Astrocyte (in vitro differentiated cells and primary cell): Measurements from ENCODE around the gene PARD3B. TPM values are rescaled to one million over a fixed set of nuclear protein-coding genes. Genes with fewer than 3 reads are reported as not detected.

ENCODE experiments used
- DNase-seq: peaks from one replicate; pipeline ENCODE4 v3.0.0-alpha.2; 2010; ENCODE audit warnings: low read depth
- FAIRE-seq: peaks from 2 replicates; lab custom pipeline; 2011; peaks lifted over from hg19 to GRCh38; lab: Jason Lieb, UNC
- H2AFZ ChIP-seq: 2 replicates; pipeline ENCODE4 v1.6.0; 2012; ENCODE audit warnings: low read depth, low read length, inconsistent platforms
- H3K27ac ChIP-seq: 2 replicates; pipeline ENCODE4 v1.5.1; 2011; ENCODE audit warnings: low read depth, low read length, inconsistent platforms
- H3K27me3 ChIP-seq: 2 replicates; pipeline ENCODE4 v1.6.0; 2011; ENCODE audit warnings: low read length, inconsistent platforms; ENCODE audit not compliant: insufficient read depth
- H3K36me3 ChIP-seq: 2 replicates; pipeline ENCODE4 v1.5.1; 2011; ENCODE audit warnings: low read length, inconsistent platforms; ENCODE audit not compliant: insufficient read depth
- H3K4me1 ChIP-seq: 2 replicates; pipeline ENCODE4 v1.5.1; 2011; ENCODE audit warnings: low read length, inconsistent platforms; ENCODE audit not compliant: insufficient read depth
- H3K4me2 ChIP-seq: 2 replicates; pipeline ENCODE4 v1.6.0; 2012; ENCODE audit warnings: low read length, inconsistent platforms
- H3K4me3 ChIP-seq: 2 replicates; pipeline ENCODE4 v1.5.1; 2011; ENCODE audit warnings: low read depth, mild to moderate bottlenecking, low read length, inconsistent platforms; ENCODE audit not compliant: insufficient read depth
- H3K79me2 ChIP-seq: 2 replicates; pipeline ENCODE4 v1.6.0; 2012; ENCODE audit warnings: mild to moderate bottlenecking, low read length, inconsistent platforms; ENCODE audit not compliant: insufficient read depth
- H3K9ac ChIP-seq: 2 replicates; pipeline ENCODE4 v1.6.0; 2012; ENCODE audit warnings: mild to moderate bottlenecking, low read length, inconsistent platforms
- H3K9me3 ChIP-seq: 2 replicates; pipeline ENCODE4 v1.5.1; 2012; ENCODE audit warnings: low read depth, mild to moderate bottlenecking, low read length, inconsistent platforms; ENCODE audit not compliant: insufficient read depth
- H4K20me1 ChIP-seq: 2 replicates; pipeline ENCODE4 v1.6.0; 2012; ENCODE audit warnings: low read length, inconsistent platforms; ENCODE audit not compliant: insufficient read depth
- H3K27ac Mint-ChIP-seq: one replicate; pipeline ENCODE4 v1.8.0; 2021; ENCODE audit warnings: mild to moderate bottlenecking, mixed read lengths; ENCODE audit not compliant: unreplicated experiment
- H3K27me3 Mint-ChIP-seq: one replicate; pipeline ENCODE4 v1.8.0; 2021; ENCODE audit warnings: low read depth, mixed read lengths; ENCODE audit not compliant: unreplicated experiment
- H3K36me3 Mint-ChIP-seq: one replicate; pipeline ENCODE4 v1.8.0; 2021; ENCODE audit warnings: low read depth, mixed read lengths; ENCODE audit not compliant: unreplicated experiment
- H3K4me1 Mint-ChIP-seq: one replicate; pipeline ENCODE4 v1.8.0; 2021; ENCODE audit warnings: low read depth, mixed read lengths; ENCODE audit not compliant: unreplicated experiment
- H3K4me3 Mint-ChIP-seq: one replicate; pipeline ENCODE4 v1.8.0; 2021; ENCODE audit warnings: mild to moderate bottlenecking, moderate library complexity, mixed read lengths; ENCODE audit not compliant: unreplicated experiment
- H3K9me3 Mint-ChIP-seq: one replicate; pipeline ENCODE4 v1.8.0; 2021; ENCODE audit warnings: mild to moderate bottlenecking, mixed read lengths; ENCODE audit not compliant: unreplicated experiment
- EZH2 ChIP-seq: IDR thresholded peaks from 2 replicates; pipeline ENCODE4 v1.6.1; 2012; ENCODE audit warnings: mild to moderate bottlenecking, low read length, inconsistent platforms; ENCODE audit not compliant: insufficient read depth
- total RNA-seq: library from RNA; stranded (reverse); gene quantifications from 2 replicates; pipeline ENCODE4 v1.2.1, GENCODE V29; 2021
- TF ChIP-seq, protein P1 (sequence below): IDR thresholded peaks from 2 replicates; pipeline ENCODE4 v1.5.1; 2011; ENCODE audit warnings: low read depth, mild to moderate bottlenecking, inconsistent platforms, low read length, moderate library complexity; ENCODE audit not compliant: insufficient read depth

Gene PARD3B
- total RNA-seq, 1 donor from 2014 or later, result 6.5 TPM

DNA sequence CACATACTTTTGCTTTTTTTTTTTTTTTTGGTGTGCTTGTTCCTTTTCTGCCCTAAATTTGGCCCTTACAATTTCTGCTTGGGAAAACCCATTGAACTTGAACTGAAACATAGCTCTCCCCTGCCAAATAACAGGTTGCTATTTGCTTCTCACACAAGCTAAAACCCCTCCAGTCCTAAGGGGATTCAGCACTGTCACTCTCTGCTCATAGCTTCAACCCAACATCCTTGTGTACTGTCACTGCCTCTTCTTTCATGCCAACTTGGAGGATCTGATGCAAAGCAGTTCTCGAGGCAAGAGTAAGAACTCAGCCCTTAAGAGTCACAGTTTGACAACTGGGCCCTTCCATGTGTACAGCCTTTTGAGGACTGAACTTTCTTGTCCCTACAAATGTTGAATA, 1106.4 kb downstream of the PARD3B start:
- TF ChIP-seq EZH2, result no peak
- TF ChIP-seq, protein P1, sequence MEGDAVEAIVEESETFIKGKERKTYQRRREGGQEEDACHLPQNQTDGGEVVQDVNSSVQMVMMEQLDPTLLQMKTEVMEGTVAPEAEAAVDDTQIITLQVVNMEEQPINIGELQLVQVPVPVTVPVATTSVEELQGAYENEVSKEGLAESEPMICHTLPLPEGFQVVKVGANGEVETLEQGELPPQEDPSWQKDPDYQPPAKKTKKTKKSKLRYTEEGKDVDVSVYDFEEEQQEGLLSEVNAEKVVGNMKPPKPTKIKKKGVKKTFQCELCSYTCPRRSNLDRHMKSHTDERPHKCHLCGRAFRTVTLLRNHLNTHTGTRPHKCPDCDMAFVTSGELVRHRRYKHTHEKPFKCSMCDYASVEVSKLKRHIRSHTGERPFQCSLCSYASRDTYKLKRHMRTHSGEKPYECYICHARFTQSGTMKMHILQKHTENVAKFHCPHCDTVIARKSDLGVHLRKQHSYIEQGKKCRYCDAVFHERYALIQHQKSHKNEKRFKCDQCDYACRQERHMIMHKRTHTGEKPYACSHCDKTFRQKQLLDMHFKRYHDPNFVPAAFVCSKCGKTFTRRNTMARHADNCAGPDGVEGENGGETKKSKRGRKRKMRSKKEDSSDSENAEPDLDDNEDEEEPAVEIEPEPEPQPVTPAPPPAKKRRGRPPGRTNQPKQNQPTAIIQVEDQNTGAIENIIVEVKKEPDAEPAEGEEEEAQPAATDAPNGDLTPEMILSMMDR, result no peak
- H3K4me2 ChIP-seq, result no peak overlapping the region
- no peaks in the 10 kb centered on the region for H3K36me3 Mint-ChIP-seq
- no peaks in the 10 kb centered on the region for H3K9me3 Mint-ChIP-seq
- H3K27me3 ChIP-seq, result no peaks in the 10 kb centered on the region
- H2AFZ ChIP-seq, result no peak overlapping the region
- no peaks in the 10 kb centered on the region for H3K79me2 ChIP-seq
- H4K20me1 ChIP-seq, result no peaks in the 10 kb centered on the region
- no peaks in the 10 kb centered on the region for H3K27me3 Mint-ChIP-seq
- peaks cover 10% of the 10 kb centered on the region for H3K4me1 ChIP-seq
- H3K4me1 Mint-ChIP-seq, result peaks cover 16% of the 10 kb centered on the region
- no peak overlapping the region for H3K27ac ChIP-seq
- no peak overlapping the region for H3K9ac ChIP-seq
- FAIRE-seq (no peak), DNase-seq (no peak)
- H3K9me3 ChIP-seq, result no peaks in the 10 kb centered on the region
- H3K4me3 Mint-ChIP-seq, result no peak overlapping the region
- H3K4me3 ChIP-seq, result no peak overlapping the region
- no peaks in the 10 kb centered on the region for H3K36me3 ChIP-seq
- H3K27ac Mint-ChIP-seq, result no peak overlapping the region

DNA sequence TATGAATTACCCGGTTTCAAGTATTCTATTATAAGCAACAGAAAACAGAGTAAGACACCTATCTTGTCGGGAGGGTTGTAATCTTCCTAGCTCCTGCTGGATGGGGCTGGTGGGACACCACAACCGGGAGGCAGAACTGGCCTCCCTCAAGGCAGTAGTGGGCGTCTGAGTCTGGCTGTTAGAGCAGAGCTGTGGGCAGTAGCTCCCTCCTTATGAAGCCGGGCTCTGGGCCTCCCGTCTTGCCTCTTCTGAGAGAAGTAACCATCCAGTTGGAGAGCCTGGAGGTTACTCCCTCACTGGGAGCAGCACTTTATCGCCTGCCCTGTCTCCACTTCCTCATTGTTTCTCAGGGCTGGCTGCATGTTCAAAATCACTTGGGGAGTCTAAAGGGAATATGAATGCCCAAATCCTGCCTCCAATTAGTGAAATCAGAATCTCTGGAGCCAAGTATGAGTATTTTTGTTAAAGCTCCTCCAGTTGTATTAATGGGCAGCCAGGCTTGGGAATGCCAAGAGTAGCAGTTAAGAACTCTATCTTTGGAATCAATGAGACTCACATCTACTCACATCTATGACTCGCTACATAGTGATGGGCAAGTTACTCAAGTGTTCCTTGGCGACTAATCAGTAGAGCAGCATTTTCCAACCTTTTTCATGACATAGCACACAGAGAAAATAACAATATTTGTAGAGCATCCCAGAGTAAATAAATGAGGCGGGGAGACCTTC, 1109.8 kb downstream of the PARD3B start:
- H3K9ac ChIP-seq, result no peak overlapping the region
- H3K27ac Mint-ChIP-seq, result peak overlapping the region; percentile 50
- no peaks in the 10 kb centered on the region for H3K36me3 Mint-ChIP-seq
- H3K4me1 Mint-ChIP-seq, result peaks cover 18% of the 10 kb centered on the region
- no peaks in the 10 kb centered on the region for H3K9me3 ChIP-seq
- no peaks in the 10 kb centered on the region for H4K20me1 ChIP-seq
- no peak overlapping the region for H3K4me3 Mint-ChIP-seq
- no peaks in the 10 kb centered on the region for H3K36me3 ChIP-seq
- H3K27me3 ChIP-seq, result no peaks in the 10 kb centered on the region
- no peak for TF ChIP-seq EZH2
- TF ChIP-seq, protein P1, result no peak
- no peak overlapping the region for H3K4me2 ChIP-seq
- peak; percentile 63 for DNase-seq
- no peaks in the 10 kb centered on the region for H3K27me3 Mint-ChIP-seq
- no peak overlapping the region for H2AFZ ChIP-seq
- H3K79me2 ChIP-seq, result no peaks in the 10 kb centered on the region
- peak; percentile 92 for FAIRE-seq
- H3K4me1 ChIP-seq, result peaks cover 19% of the 10 kb centered on the region
- no peaks in the 10 kb centered on the region for H3K9me3 Mint-ChIP-seq
- no peak overlapping the region for H3K4me3 ChIP-seq
- no peak overlapping the region for H3K27ac ChIP-seq
